HepG2 (cell line): ENCODE data around the gene MAN2C1. TPM values are rescaled to one million over a fixed set of nuclear protein-coding genes. Genes with fewer than 3 reads are reported as not detected.
A peak's percentile ranks its signal among the peaks of the same experiment; 100 is the strongest.

Experiments used
- ATF7-NPFF ChIP-seq: sonication (generic); formaldehyde crosslinking; IDR thresholded peaks from 2 replicates; pipeline ENCODE4 v1.8.1; 2023; ENCODE audit warnings: mild to moderate bottlenecking, low read depth, missing genetic modification reagents, moderate library complexity
- GABPB1 ChIP-seq: IDR thresholded peaks from 2 replicates; pipeline ENCODE4 v1.6.1; 2016; ENCODE audit warnings: mild to moderate bottlenecking, missing genetic modification reagents, moderate library complexity, missing compliant biosample characterization
- HCFC1 ChIP-seq: fragments of 150-350 bp; IDR thresholded peaks from 2 replicates; pipeline ENCODE4 v1.6.1; 2014; ENCODE audit warnings: low read depth, low read length
- HMG20B ChIP-seq: conservative IDR thresholded peaks from 2 replicates; pipeline ENCODE4 v1.6.1; 2016; ENCODE audit warnings: missing genetic modification reagents, missing compliant biosample characterization
- KLF13 ChIP-seq: sonication (generic); formaldehyde crosslinking; IDR thresholded peaks from 2 replicates; pipeline ENCODE4 v1.4.0; 2020; ENCODE audit warnings: mild to moderate bottlenecking, missing genetic modification reagents
- MED1 ChIP-seq: sonication (generic); formaldehyde crosslinking; IDR thresholded peaks from 2 replicates; pipeline ENCODE4 v1.4.0; 2020; ENCODE audit warnings: missing genetic modification reagents
- REL ChIP-seq: sonication (generic); formaldehyde crosslinking; conservative IDR thresholded peaks from 2 replicates; pipeline ENCODE4 v1.8.0; 2022; ENCODE audit warnings: mild to moderate bottlenecking, missing genetic modification reagents, moderate library complexity
- RFXANK ChIP-seq: IDR thresholded peaks from 2 replicates; pipeline ENCODE4 v1.6.1; 2016
- STAG1 ChIP-seq: sonication (generic); formaldehyde crosslinking; IDR thresholded peaks from 2 replicates; pipeline ENCODE4 v1.4.0; 2020; ENCODE audit warnings: missing genetic modification reagents
- U2AF2 ChIP-seq: fragments of 200-400 bp; formaldehyde crosslinking; IDR thresholded peaks from 2 replicates; pipeline ENCODE4 v1.6.1; 2017; ENCODE audit warnings: low read depth, mild to moderate bottlenecking, low read length
- ZBTB42 ChIP-seq: sonication (generic); formaldehyde crosslinking; IDR thresholded peaks from 2 replicates; pipeline ENCODE4 v1.5.0; 2020; ENCODE audit warnings: mild to moderate bottlenecking, missing genetic modification reagents
- ZEB1 ChIP-seq: IDR thresholded peaks from 2 replicates; pipeline ENCODE4 v1.6.1; 2012; ENCODE audit warnings: mild to moderate bottlenecking, low read depth, inconsistent platforms; ENCODE audit not compliant: insufficient replicate concordance
- ZNF326 ChIP-seq: sonication (generic); formaldehyde crosslinking; IDR thresholded peaks from 2 replicates; pipeline ENCODE4 v1.4.0; 2020; ENCODE audit warnings: missing genetic modification reagents, borderline replicate concordance
- ZNF468 ChIP-seq: sonication (generic); formaldehyde crosslinking; IDR thresholded peaks from 2 replicates; pipeline ENCODE4 v1.8.0; 2022; ENCODE audit warnings: mild to moderate bottlenecking, moderate library complexity, missing genetic modification reagents
- polyA plus RNA-seq, 8 experiments: library from polyadenylated mRNA; depleted of rRNA in 3 of 8; stranded (reverse) in 7 of 8; unstranded in 1 of 8; fragments of >200 nt; fragmentation: Illumina TruSeq in 4 of 8; extraction: Trizol in 4 of 8; gene quantifications; 2 replicates each; pipeline versions ENCODE4 v1.2.1 to v1.2.3, GENCODE V29; 2011 to 2016; ENCODE audit warnings: low read depth in 4 of 8, missing spikeins in 1 of 8, mixed read lengths in 1 of 8; ENCODE audit not compliant: insufficient read depth in 1 of 8
- total RNA-seq, 5 experiments: library from RNA; depleted of rRNA; stranded (reverse); fragments of >200 nt; fragmentation: Illumina TruSeq; extraction: Trizol; gene quantifications; 2 replicates each; pipeline ENCODE4 v1.2.3, GENCODE V29; 2016; ENCODE audit warnings: low read depth in 1 of 5
- TF ChIP-seq, protein P1 (sequence below): sonication (generic); formaldehyde crosslinking; IDR thresholded peaks from 2 replicates; pipeline ENCODE4 v1.4.0; 2020; ENCODE audit warnings: missing genetic modification reagents, mild to moderate bottlenecking, borderline replicate concordance
- TF ChIP-seq, protein P2 (sequence below): sonication (generic); formaldehyde crosslinking; IDR thresholded peaks from 2 replicates; pipeline ENCODE4 v1.4.0; 2020; ENCODE audit warnings: missing genetic modification reagents, borderline replicate concordance
- TF ChIP-seq, protein P3 (sequence below): sonication (generic); formaldehyde crosslinking; IDR thresholded peaks from 2 replicates; pipeline ENCODE4 v1.9.0; 2022; ENCODE audit warnings: missing genetic modification reagents, mild to moderate bottlenecking, borderline replicate concordance
- TF ChIP-seq, protein P4 (sequence below): sonication (generic); formaldehyde crosslinking; IDR thresholded peaks from 2 replicates; pipeline ENCODE4 v1.5.0; 2020; ENCODE audit warnings: missing genetic modification reagents

MAN2C1 gene
- total and polyA plus RNA-seq, 2 of the 13 experiments (the other 11 are each of a cell fraction or from before 2014, with no cell fraction given) = 62.6 to 71.0 TPM

DNA sequence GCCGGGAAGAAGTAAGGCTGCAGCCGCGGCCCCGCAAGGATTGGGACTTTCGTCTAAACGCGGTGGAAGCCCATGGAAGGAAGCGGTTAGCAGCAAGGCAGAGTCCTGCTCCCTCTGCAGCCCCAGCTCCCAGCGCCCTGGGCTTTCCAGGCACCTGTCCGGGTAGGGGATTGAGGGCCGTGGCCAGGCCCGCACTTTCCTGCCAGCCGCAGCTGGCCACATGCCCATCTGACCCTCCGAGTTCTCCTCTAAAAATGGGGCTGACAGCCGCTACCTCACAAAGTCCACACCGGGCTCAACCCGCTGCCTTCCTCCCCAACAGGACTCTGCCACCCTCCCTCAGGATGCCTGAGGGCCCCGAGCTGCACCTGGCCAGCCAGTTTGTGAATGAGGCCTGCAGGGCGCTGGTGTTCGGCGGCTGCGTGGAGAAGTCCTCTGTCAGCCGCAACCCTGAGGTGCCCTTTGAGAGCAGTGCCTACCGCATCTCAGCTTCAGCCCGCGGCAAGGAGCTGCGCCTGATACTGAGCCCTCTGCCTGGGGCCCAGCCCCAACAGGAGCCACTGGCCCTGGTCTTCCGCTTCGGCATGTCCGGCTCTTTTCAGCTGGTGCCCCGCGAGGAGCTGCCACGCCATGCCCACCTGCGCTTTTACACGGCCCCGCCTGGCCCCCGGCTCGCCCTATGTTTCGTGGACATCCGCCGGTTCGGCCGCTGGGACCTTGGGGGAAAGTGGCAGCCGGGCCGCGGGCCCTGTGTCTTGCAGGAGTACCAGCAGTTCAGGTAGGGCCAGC is 19.7 kb downstream of the MAN2C1 start (continued):
- TF ChIP-seq, protein P1, sequence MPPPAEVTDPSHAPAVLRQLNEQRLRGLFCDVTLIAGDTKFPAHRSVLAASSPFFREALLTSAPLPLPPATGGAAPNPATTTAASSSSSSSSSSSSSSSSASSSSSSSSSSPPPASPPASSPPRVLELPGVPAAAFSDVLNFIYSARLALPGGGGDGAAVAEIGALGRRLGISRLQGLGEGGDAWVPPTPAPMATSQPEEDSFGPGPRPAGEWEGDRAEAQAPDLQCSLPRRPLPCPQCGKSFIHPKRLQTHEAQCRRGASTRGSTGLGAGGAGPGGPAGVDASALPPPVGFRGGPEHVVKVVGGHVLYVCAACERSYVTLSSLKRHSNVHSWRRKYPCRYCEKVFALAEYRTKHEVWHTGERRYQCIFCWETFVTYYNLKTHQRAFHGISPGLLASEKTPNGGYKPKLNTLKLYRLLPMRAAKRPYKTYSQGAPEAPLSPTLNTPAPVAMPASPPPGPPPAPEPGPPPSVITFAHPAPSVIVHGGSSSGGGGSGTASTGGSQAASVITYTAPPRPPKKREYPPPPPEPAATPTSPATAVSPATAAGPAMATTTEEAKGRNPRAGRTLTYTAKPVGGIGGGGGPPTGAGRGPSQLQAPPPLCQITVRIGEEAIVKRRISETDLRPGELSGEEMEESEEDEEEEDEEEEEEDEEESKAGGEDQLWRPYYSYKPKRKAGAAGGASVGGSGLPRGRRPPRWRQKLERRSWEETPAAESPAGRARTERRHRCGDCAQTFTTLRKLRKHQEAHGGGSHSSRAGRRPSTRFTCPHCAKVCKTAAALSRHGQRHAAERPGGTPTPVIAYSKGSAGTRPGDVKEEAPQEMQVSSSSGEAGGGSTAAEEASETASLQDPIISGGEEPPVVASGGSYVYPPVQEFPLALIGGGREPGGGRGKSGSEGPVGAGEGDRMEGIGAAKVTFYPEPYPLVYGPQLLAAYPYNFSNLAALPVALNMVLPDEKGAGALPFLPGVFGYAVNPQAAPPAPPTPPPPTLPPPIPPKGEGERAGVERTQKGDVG (CRISPR knock-in tag) = 0 out of 2 replicates have a peak, but pooled peaks have one; percentile 23
- TF ChIP-seq ZNF468 (CRISPR knock-in tag) (no peak), GABPB1 (CRISPR knock-in tag) (no peak), RFXANK (CRISPR knock-in tag) (no peak), HCFC1 (no peak), MED1 (no peak), ZNF326 (CRISPR knock-in tag) (peak; percentile 16; the same call in 1 of the 2 replicates), U2AF2 (no peak), KLF13 (CRISPR knock-in tag) (no peak), ATF7-NPFF (no peak; the same call in 1 of the 2 replicates), REL (CRISPR knock-in tag) (no peak), STAG1 (CRISPR knock-in tag) (no peak), ZBTB42 (no peak), HMG20B (CRISPR knock-in tag) (no peak), ZEB1 (no peak)
- TF ChIP-seq, protein P2, sequence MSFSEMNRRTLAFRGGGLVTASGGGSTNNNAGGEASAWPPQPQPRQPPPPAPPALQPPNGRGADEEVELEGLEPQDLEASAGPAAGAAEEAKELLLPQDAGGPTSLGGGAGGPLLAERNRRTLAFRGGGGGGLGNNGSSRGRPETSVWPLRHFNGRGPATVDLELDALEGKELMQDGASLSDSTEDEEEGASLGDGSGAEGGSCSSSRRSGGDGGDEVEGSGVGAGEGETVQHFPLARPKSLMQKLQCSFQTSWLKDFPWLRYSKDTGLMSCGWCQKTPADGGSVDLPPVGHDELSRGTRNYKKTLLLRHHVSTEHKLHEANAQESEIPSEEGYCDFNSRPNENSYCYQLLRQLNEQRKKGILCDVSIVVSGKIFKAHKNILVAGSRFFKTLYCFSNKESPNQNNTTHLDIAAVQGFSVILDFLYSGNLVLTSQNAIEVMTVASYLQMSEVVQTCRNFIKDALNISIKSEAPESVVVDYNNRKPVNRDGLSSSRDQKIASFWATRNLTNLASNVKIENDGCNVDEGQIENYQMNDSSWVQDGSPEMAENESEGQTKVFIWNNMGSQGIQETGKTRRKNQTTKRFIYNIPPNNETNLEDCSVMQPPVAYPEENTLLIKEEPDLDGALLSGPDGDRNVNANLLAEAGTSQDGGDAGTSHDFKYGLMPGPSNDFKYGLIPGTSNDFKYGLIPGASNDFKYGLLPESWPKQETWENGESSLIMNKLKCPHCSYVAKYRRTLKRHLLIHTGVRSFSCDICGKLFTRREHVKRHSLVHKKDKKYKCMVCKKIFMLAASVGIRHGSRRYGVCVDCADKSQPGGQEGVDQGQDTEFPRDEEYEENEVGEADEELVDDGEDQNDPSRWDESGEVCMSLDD (CRISPR knock-in tag) = no peak
- TF ChIP-seq, protein P3, sequence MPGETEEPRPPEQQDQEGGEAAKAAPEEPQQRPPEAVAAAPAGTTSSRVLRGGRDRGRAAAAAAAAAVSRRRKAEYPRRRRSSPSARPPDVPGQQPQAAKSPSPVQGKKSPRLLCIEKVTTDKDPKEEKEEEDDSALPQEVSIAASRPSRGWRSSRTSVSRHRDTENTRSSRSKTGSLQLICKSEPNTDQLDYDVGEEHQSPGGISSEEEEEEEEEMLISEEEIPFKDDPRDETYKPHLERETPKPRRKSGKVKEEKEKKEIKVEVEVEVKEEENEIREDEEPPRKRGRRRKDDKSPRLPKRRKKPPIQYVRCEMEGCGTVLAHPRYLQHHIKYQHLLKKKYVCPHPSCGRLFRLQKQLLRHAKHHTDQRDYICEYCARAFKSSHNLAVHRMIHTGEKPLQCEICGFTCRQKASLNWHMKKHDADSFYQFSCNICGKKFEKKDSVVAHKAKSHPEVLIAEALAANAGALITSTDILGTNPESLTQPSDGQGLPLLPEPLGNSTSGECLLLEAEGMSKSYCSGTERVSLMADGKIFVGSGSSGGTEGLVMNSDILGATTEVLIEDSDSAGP (CRISPR knock-in tag) = peak; percentile 50; the same call in 1 of the 2 replicates
- TF ChIP-seq, protein P4, sequence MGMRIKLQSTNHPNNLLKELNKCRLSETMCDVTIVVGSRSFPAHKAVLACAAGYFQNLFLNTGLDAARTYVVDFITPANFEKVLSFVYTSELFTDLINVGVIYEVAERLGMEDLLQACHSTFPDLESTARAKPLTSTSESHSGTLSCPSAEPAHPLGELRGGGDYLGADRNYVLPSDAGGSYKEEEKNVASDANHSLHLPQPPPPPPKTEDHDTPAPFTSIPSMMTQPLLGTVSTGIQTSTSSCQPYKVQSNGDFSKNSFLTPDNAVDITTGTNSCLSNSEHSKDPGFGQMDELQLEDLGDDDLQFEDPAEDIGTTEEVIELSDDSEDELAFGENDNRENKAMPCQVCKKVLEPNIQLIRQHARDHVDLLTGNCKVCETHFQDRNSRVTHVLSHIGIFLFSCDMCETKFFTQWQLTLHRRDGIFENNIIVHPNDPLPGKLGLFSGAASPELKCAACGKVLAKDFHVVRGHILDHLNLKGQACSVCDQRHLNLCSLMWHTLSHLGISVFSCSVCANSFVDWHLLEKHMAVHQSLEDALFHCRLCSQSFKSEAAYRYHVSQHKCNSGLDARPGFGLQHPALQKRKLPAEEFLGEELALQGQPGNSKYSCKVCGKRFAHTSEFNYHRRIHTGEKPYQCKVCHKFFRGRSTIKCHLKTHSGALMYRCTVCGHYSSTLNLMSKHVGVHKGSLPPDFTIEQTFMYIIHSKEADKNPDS (CRISPR knock-in tag) = no peak
